Ovary (tissue), 3 donors: ENCODE data around the gene FYN.

Experiments
- CTCF ChIP-seq, 3 donors: fragments of 450-650 bp in 2 of 3; fragments of 200-600 bp in 1 of 3; IDR thresholded peaks; one replicate each; pipeline versions ENCODE4 v1.5.1 to v1.8.0; 2016 to 2022; ENCODE audit warnings: antibody characterized with exemption in 3 of 3, mild to moderate bottlenecking in 1 of 3
- POLR2A ChIP-seq: fragments of 450-650 bp; IDR thresholded peaks from one replicate; pipeline ENCODE4 v1.6.1; 2017; ENCODE audit warnings: antibody characterized with exemption, mild to moderate bottlenecking, moderate library complexity
- donor health status: DM: no; HTN: no; CAD: no.

GRCh38 chr6:111803804-111804203 lies 69.4 kb downstream of the FYN start:
- TF ChIP-seq CTCF (IDR thresholded peaks at IDR 0.05), result no peak
- TF ChIP-seq POLR2A, result no peak
